ENCODE data around the gene ZNF473. TPM values are rescaled to one million over a fixed set of nuclear protein-coding genes. Genes with fewer than 3 reads are reported as not detected.
"Not testable (repeated sequence)": the region's sequence is repeated elsewhere in the genome, so short reads cannot be mapped to it uniquely, and the experiment has no call there.

The ZNF473 gene
- total RNA-seq, 1 donor from 2014 or later = 2.4 TPM

DNA sequence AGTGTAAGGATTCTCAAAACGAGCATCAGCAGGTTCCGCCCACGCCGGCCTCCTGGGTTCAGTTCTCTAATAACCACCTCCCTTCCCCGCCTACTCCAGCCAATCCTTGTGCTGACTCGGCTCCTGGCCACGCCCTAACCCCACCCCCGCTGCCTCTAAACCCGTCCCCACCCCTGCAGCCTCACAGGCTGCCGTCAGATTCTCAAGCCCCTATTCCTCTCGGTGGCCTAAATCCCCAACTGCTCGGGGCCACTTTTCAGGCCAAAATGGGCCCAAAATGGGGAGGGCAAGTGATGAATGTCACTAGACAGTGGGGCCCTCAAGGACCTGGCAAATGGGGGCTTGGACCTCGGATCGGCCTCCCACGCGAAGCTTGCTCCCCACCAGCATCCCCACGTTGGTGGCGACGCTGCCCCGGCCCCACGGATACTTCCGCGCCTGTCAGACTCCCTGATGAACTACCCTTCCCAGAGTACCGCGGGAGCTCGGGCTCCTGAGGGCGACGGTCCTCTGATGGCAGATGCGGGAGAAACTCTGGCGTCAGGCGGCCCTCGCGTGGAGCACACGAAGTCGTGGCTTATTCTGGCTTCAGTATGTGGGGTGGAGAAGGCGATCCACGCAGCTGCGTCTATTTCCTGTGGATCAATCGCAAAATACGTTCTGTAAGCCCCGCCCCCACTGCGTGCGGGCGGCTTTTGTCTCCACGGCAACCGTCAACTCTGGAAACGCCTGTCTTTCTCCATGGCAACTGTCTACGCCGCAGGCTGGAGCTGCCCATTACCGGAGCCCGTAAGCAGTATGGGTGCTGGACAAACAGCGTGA is 24.8 kb downstream of the ZNF473 start:
- H3K27me3 ChIP-seq (ENCODE audit: low read depth) = no peaks in the 10 kb centered on the region
- H3K4me1 ChIP-seq = peaks cover 16% of the 10 kb centered on the region
- peaks cover 47% of the 10 kb centered on the region for H3K9me3 ChIP-seq (replicated peaks)
- intact Hi-C loops (cut with micrococcal nuclease) = no loop called here
- peak overlapping the region; percentile 63 for H3K4me3 ChIP-seq
- DNase-seq = peak; percentile 85
- H3K27ac ChIP-seq (replicated peaks) = peak overlapping the region; percentile 65
- no peak for TF ChIP-seq CTCF (IDR thresholded peaks at IDR 0.05; ENCODE audit: borderline replicate concordance)
- peaks cover 26% of the 10 kb centered on the region for H3K36me3 ChIP-seq

DNA sequence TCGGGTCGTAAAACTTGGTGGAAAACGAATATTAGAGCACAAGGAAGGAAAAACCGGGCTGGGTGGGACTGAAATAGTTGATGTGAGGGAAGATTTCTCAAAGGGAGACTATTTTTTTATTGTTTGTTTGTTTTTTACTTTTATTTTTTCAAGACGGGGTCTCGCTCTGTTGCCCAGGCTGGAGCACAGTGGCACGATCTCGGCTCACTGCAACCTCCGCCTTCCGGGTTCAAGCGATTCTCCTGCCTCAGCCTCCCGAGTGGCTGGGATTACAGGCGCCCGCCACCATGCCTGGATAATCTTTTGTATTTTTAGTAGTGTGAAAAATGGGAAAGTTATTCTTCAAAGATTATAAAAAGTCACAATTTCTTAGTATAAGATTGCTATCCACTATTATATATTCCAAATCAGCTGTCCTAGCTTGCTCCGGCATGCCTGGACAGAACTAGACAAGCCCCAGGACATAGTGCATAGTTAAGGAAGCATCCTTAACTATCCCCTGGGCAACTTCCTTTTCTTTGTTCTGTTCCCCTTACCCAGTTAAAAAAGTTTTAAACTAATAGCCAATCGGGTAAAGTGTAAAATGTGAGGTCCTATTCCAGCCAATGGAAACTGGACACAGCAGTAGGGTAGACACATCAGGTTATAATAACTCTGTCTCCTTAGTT is 25.6 kb downstream of the ZNF473 start:
- intact Hi-C loops (cut with micrococcal nuclease); H3K27me3 ChIP-seq (ENCODE audit: low read depth); DNase-seq; H3K27ac ChIP-seq (replicated peaks): not testable (repeated sequence)
- Histone ChIP-seq H3K9me3 (replicated peaks) (peaks cover 40% of the 10 kb centered on the region), H3K36me3 (peaks cover 19% of the 10 kb centered on the region), H3K4me3 (peak overlapping the region; percentile 63), H3K4me1 (peaks cover 16% of the 10 kb centered on the region)

GRCh38 chr19:50051964-50052363 is 26.2 kb downstream of the ZNF473 start:
- DNase-seq = no peak
- no peak overlapping the region for H3K4me3 ChIP-seq
- intact Hi-C loops (cut with micrococcal nuclease) = no loop called here
- H3K27ac ChIP-seq (replicated peaks) = no peak overlapping the region
- H3K4me1 ChIP-seq = peaks cover 16% of the 10 kb centered on the region
- H3K27me3 ChIP-seq (ENCODE audit: low read depth) = no peaks in the 10 kb centered on the region
- peaks cover 12% of the 10 kb centered on the region for H3K36me3 ChIP-seq
- H3K9me3 ChIP-seq (replicated peaks) = peaks cover 33% of the 10 kb centered on the region
- no peak for TF ChIP-seq CTCF (IDR thresholded peaks at IDR 0.05; ENCODE audit: borderline replicate concordance)

- Histone ChIP-seq H3K27ac (replicated peaks) (no peak overlapping the region), H3K9me3 (replicated peaks) (peaks cover 32% of the 10 kb centered on the region), H3K4me1 (peaks cover 16% of the 10 kb centered on the region), H3K4me3 (no peak overlapping the region), H3K27me3 (ENCODE audit: low read depth) (no peaks in the 10 kb centered on the region), H3K36me3 (peaks cover 2% of the 10 kb centered on the region)
- intact Hi-C loops (cut with micrococcal nuclease) = no loop called here
- DNase-seq = no peak
- no peak for TF ChIP-seq CTCF (IDR thresholded peaks at IDR 0.05; ENCODE audit: borderline replicate concordance)
Measured at GRCh38 chr19:50053119-50053518, 27.3 kb downstream of the ZNF473 start.

- H3K9me3 ChIP-seq (replicated peaks) = peaks cover 52% of the 10 kb centered on the region
- no peak for TF ChIP-seq CTCF (IDR thresholded peaks at IDR 0.05; ENCODE audit: borderline replicate concordance)
- H3K27ac ChIP-seq (replicated peaks) = no peak overlapping the region
- H3K4me3 ChIP-seq = no peak overlapping the region
- intact Hi-C loops (cut with micrococcal nuclease) = no loop called here
- no peak for DNase-seq
- H3K36me3 ChIP-seq = no peaks in the 10 kb centered on the region
- no peaks in the 10 kb centered on the region for H3K27me3 ChIP-seq (ENCODE audit: low read depth)
- no peaks in the 10 kb centered on the region for H3K4me1 ChIP-seq
Measured at GRCh38 chr19:50058425-50058824, 32.6 kb downstream of the ZNF473 start.

DNA sequence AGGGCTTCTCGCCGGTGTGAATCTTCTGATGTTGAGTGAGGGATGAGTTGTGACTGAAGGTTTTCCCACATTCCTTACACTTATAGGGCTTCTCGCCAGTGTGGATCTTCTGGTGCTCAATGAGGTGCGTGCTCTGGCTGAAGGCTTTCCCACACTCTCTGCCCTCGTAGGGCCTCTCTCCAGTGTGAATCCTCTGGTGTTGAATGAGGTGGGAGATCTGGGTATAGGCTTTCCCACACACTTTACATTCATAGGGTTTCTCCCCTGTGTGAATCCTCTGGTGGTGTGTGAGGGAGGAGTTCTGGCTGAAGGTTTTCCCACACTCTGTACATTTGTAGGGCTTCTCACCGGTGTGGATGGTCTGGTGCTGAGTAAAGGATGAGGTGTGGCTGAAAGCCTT is 33.2 kb downstream of the ZNF473 start:
- DNase-seq = no peak
- H3K27ac ChIP-seq (replicated peaks) = no peak overlapping the region
- H3K36me3 ChIP-seq = no peaks in the 10 kb centered on the region
- TF ChIP-seq CTCF (IDR thresholded peaks at IDR 0.05; ENCODE audit: borderline replicate concordance) = no peak
- intact Hi-C loops (cut with micrococcal nuclease) = no loop called here
- no peaks in the 10 kb centered on the region for H3K27me3 ChIP-seq (ENCODE audit: low read depth)
- H3K4me3 ChIP-seq = no peak overlapping the region
- peaks cover 47% of the 10 kb centered on the region for H3K9me3 ChIP-seq (replicated peaks)
- H3K4me1 ChIP-seq = no peaks in the 10 kb centered on the region

All from left ventricle myocardium inferior (tissue), 1 donor.